HEK293 (cell line): Measurements from ENCODE around the gene SLC39A1.

Experiments
- BCL11B ChIP-seq: fragments of 450-650 bp; formaldehyde crosslinking; IDR thresholded peaks from 2 replicates; pipeline ENCODE4 v1.5.1; 2016; ENCODE audit warnings: low read depth, missing biosample characterization, missing genetic modification characterization
- GLIS1 ChIP-seq: fragments of 450-650 bp; formaldehyde crosslinking; IDR thresholded peaks from 2 replicates; pipeline ENCODE4 v1.5.1; 2016; ENCODE audit warnings: missing biosample characterization, missing genetic modification characterization
- GLIS2 ChIP-seq: fragments of 450-650 bp; formaldehyde crosslinking; IDR thresholded peaks from 2 replicates; pipeline ENCODE4 v1.5.1; 2016; ENCODE audit warnings: missing biosample characterization, missing genetic modification characterization
- PRDM10 ChIP-seq: fragments of 450-650 bp; formaldehyde crosslinking; IDR thresholded peaks from 2 replicates; pipeline ENCODE4 v1.5.1; 2016; ENCODE audit warnings: missing biosample characterization, missing genetic modification characterization
- SETDB1 ChIP-seq: IDR thresholded peaks from one replicate; pipeline ENCODE4 v1.6.1; 2017; ENCODE audit warnings: mild to moderate bottlenecking, low read length, moderate library complexity, mixed read lengths; ENCODE audit not compliant: insufficient read length
- TCF7L2 ChIP-seq: IDR thresholded peaks from 2 replicates; pipeline ENCODE4 v1.6.1; 2011; ENCODE audit warnings: low read depth, mild to moderate bottlenecking, inconsistent platforms, low read length, moderate library complexity, borderline replicate concordance
- YY1 ChIP-seq: fragments of 450-650 bp; formaldehyde crosslinking; IDR thresholded peaks from 2 replicates; pipeline ENCODE4 v1.5.1; 2018; ENCODE audit warnings: missing biosample characterization, missing genetic modification characterization
- ZBTB20 ChIP-seq: fragments of 450-650 bp; formaldehyde crosslinking; IDR thresholded peaks from 2 replicates; pipeline ENCODE4 v1.5.1; 2016; ENCODE audit warnings: missing biosample characterization, missing genetic modification characterization
- ZBTB21 ChIP-seq: fragments of 450-650 bp; formaldehyde crosslinking; IDR thresholded peaks from 2 replicates; pipeline ENCODE4 v1.5.1; 2017; ENCODE audit warnings: missing biosample characterization, missing genetic modification characterization
- ZEB2 ChIP-seq: fragments of 450-650 bp; formaldehyde crosslinking; IDR thresholded peaks from 2 replicates; pipeline ENCODE4 v1.5.1; 2016; ENCODE audit warnings: missing biosample characterization, missing genetic modification characterization
- ZFHX2 ChIP-seq: fragments of 450-650 bp; formaldehyde crosslinking; conservative IDR thresholded peaks from 2 replicates; pipeline ENCODE4 v1.5.1; 2016; ENCODE audit warnings: missing biosample characterization, missing genetic modification characterization
- ZNF2 ChIP-seq: fragments of 450-650 bp; formaldehyde crosslinking; IDR thresholded peaks from 2 replicates; pipeline ENCODE4 v1.5.1; 2016; ENCODE audit warnings: missing biosample characterization, missing genetic modification characterization
- ZNF248 ChIP-seq: fragments of 450-650 bp; formaldehyde crosslinking; IDR thresholded peaks from 2 replicates; pipeline ENCODE4 v1.5.1; 2017; ENCODE audit warnings: missing biosample characterization, missing genetic modification characterization
- ZNF302 ChIP-seq: fragments of 450-650 bp; formaldehyde crosslinking; IDR thresholded peaks from 2 replicates; pipeline ENCODE4 v1.5.1; 2016; ENCODE audit warnings: missing biosample characterization, missing genetic modification characterization, low read depth
- ZNF335 ChIP-seq: fragments of 450-650 bp; formaldehyde crosslinking; conservative IDR thresholded peaks from 2 replicates; pipeline ENCODE4 v1.5.1; 2016; ENCODE audit warnings: missing biosample characterization, missing genetic modification characterization
- ZNF37A ChIP-seq: fragments of 450-650 bp; IDR thresholded peaks from 2 replicates; pipeline ENCODE4 v1.5.1; 2018; ENCODE audit warnings: missing biosample characterization, missing genetic modification characterization
- ZNF433 ChIP-seq: fragments of 450-650 bp; formaldehyde crosslinking; IDR thresholded peaks from 2 replicates; pipeline ENCODE4 v1.5.1; 2016; ENCODE audit warnings: missing biosample characterization, missing genetic modification characterization, low read depth
- ZNF473 ChIP-seq: fragments of 450-650 bp; formaldehyde crosslinking; IDR thresholded peaks from 2 replicates; pipeline ENCODE4 v1.5.1; 2017; ENCODE audit warnings: missing biosample characterization, missing genetic modification characterization
- ZNF48 ChIP-seq: fragments of 450-650 bp; formaldehyde crosslinking; IDR thresholded peaks from 2 replicates; pipeline ENCODE4 v1.5.1; 2016; ENCODE audit warnings: missing biosample characterization, missing genetic modification characterization
- ZNF488 ChIP-seq: fragments of 450-650 bp; formaldehyde crosslinking; IDR thresholded peaks from 2 replicates; pipeline ENCODE4 v1.5.1; 2016; ENCODE audit warnings: missing biosample characterization, missing genetic modification characterization
- ZNF510 ChIP-seq: fragments of 450-650 bp; formaldehyde crosslinking; IDR thresholded peaks from 2 replicates; pipeline ENCODE4 v1.5.1; 2018; ENCODE audit warnings: mild to moderate bottlenecking, missing genetic modification characterization, missing biosample characterization; ENCODE audit not compliant: insufficient replicate concordance
- ZNF514 ChIP-seq: fragments of 450-650 bp; formaldehyde crosslinking; IDR thresholded peaks from 2 replicates; pipeline ENCODE4 v1.5.1; 2016; ENCODE audit warnings: missing biosample characterization, missing genetic modification characterization
- ZNF521 ChIP-seq: fragments of 450-650 bp; formaldehyde crosslinking; IDR thresholded peaks from 2 replicates; pipeline ENCODE4 v1.5.1; 2017; ENCODE audit warnings: missing biosample characterization, mild to moderate bottlenecking, missing genetic modification characterization
- ZNF558 ChIP-seq: fragments of 450-650 bp; formaldehyde crosslinking; IDR thresholded peaks from 2 replicates; pipeline ENCODE4 v1.5.1; 2016; ENCODE audit warnings: missing biosample characterization, missing genetic modification characterization
- ZNF623 ChIP-seq: fragments of 450-650 bp; formaldehyde crosslinking; IDR thresholded peaks from 2 replicates; pipeline ENCODE4 v1.5.1; 2016; ENCODE audit warnings: missing biosample characterization, missing genetic modification characterization
- ZNF704 ChIP-seq: fragments of 450-650 bp; formaldehyde crosslinking; IDR thresholded peaks from 2 replicates; pipeline ENCODE4 v1.5.1; 2016; ENCODE audit warnings: missing biosample characterization, missing genetic modification characterization
- ZNF830 ChIP-seq: fragments of 450-650 bp; IDR thresholded peaks from 2 replicates; pipeline ENCODE4 v1.5.0; 2018; ENCODE audit warnings: missing biosample characterization, missing genetic modification characterization, low read depth, mild to moderate bottlenecking, moderate library complexity
- ZSCAN16 ChIP-seq: fragments of 450-650 bp; formaldehyde crosslinking; IDR thresholded peaks from 2 replicates; pipeline ENCODE4 v1.5.1; 2016; ENCODE audit warnings: missing biosample characterization, missing genetic modification characterization
- TF ChIP-seq, protein P1 (sequence below): fragments of 450-650 bp; formaldehyde crosslinking; IDR thresholded peaks from 2 replicates; pipeline ENCODE4 v1.5.1; 2016; ENCODE audit warnings: missing biosample characterization, missing genetic modification characterization
- TF ChIP-seq, protein P2 (sequence below): fragments of 450-650 bp; formaldehyde crosslinking; IDR thresholded peaks from 2 replicates; pipeline ENCODE4 v1.5.1; 2016; ENCODE audit warnings: missing biosample characterization, missing genetic modification characterization
- TF ChIP-seq, protein P3 (sequence below): fragments of 450-650 bp; formaldehyde crosslinking; IDR thresholded peaks from 2 replicates; pipeline ENCODE4; 2016; ENCODE audit warnings: missing biosample characterization, missing genetic modification characterization

The SLC39A1 gene

DNA sequence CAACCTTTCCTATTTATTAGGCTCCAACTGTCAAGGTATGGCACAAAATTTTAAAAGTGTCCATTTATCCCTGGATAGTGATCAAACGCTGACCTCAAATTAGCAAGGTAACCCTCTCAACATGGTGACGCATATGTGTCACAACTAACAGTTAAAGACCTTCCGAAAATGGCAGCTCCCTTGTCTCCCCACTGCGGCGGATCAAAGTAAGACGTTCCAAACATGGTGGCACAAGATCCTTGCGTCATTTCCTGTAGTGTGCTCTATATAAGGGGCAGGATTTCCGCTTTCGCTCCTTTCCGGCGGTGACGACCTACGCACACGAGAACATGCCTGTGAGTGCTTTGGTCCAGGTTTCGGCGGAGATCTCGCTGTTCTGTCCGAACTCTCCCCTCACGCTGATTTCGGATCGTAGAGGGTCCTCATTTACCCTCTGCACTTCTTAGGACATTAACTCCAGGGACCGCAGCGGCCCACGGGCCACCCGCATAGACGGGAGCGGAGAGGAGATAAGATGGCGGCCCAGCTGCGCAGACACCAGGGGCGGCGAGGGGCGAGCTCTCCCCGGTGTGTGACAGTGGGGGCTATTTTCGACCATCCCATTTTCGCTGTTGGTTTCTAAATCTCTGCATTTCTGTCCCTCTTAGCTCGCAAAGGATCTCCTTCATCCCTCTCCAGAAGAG lies 27.3 kb upstream of the SLC39A1 start, which contains the start of gene RPS27 (continued):
- TF ChIP-seq PRDM10 (tag by site-specific recombination) (peak; percentile 97), ZSCAN16 (tag by site-specific recombination) (no peak), TCF7L2 (peak; percentile 100), ZNF2 (tag by site-specific recombination) (peak; percentile 95), GLIS1 (tag by site-specific recombination) (no peak; the same call in 1 of the 2 replicates), ZNF558 (tag by site-specific recombination) (0 out of 2 replicates have a peak, but pooled peaks have one; percentile 48), ZNF473 (no peak), SETDB1 (no peak), ZNF704 (tag by site-specific recombination) (no peak), ZNF521 (tag by site-specific recombination) (no peak), ZBTB21 (tag by site-specific recombination) (peak; percentile 91), ZNF335 (tag by site-specific recombination) (peak; percentile 85), ZNF514 (tag by site-specific recombination) (no peak), ZNF510 (tag by site-specific recombination) (no peak), ZNF302 (no peak), ZNF830 (tag by site-specific recombination) (no peak), YY1 (peak; percentile 98), BCL11B (no peak), ZFHX2 (tag by site-specific recombination) (peak; percentile 81), ZEB2 (tag by site-specific recombination) (peak; percentile 78), ZNF48 (tag by site-specific recombination) (no peak), ZNF248 (tag by site-specific recombination) (no peak), ZNF433 (tag by site-specific recombination) (no peak), ZNF488 (tag by site-specific recombination) (no peak), ZBTB20 (tag by site-specific recombination) (peak; percentile 24; the same call in 1 of the 2 replicates), ZNF37A (tag by site-specific recombination) (no peak), ZNF623 (no peak), GLIS2 (tag by site-specific recombination) (0 out of 2 replicates have a peak, but pooled peaks have one; percentile 9)
- TF ChIP-seq, protein P1, sequence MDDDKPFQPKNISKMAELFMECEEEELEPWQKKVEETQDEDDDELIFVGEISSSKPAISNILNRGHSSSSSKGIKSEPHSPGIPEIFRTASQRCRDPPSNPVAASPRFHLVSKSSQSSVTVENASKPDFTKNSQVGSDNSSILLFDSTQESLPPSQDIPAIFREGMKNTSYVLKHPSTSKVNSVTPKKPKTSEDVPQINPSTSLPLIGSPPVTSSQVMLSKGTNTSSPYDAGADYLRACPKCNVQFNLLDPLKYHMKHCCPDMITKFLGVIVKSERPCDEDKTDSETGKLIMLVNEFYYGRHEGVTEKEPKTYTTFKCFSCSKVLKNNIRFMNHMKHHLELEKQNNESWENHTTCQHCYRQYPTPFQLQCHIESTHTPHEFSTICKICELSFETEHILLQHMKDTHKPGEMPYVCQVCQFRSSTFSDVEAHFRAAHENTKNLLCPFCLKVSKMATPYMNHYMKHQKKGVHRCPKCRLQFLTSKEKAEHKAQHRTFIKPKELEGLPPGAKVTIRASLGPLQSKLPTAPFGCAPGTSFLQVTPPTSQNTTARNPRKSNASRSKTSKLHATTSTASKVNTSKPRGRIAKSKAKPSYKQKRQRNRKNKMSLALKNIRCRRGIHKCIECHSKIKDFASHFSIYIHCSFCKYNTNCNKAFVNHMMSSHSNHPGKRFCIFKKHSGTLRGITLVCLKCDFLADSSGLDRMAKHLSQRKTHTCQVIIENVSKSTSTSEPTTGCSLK (tag by site-specific recombination) = no peak
- TF ChIP-seq, protein P2, sequence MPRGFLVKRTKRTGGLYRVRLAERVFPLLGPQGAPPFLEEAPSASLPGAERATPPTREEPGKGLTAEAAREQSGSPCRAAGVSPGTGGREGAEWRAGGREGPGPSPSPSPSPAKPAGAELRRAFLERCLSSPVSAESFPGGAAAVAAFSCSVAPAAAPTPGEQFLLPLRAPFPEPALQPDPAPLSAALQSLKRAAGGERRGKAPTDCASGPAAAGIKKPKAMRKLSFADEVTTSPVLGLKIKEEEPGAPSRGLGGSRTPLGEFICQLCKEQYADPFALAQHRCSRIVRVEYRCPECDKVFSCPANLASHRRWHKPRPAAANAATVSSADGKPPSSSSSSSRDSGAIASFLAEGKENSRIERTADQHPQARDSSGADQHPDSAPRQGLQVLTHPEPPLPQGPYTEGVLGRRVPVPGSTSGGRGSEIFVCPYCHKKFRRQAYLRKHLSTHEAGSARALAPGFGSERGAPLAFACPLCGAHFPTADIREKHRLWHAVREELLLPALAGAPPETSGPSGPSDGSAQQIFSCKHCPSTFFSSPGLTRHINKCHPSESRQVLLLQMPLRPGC (tag by site-specific recombination) = peak; percentile 78; the same call in 1 of the 2 replicates
- TF ChIP-seq, protein P3, sequence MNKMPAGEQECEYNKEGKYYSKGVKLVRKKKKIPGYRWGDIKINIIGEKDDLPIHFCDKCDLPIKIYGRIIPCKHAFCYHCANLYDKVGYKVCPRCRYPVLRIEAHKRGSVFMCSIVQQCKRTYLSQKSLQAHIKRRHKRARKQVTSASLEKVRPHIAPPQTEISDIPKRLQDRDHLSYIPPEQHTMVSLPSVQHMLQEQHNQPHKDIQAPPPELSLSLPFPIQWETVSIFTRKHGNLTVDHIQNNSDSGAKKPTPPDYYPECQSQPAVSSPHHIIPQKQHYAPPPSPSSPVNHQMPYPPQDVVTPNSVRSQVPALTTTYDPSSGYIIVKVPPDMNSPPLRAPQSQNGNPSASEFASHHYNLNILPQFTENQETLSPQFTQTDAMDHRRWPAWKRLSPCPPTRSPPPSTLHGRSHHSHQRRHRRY (tag by site-specific recombination) = no peak
